PFSK-1 (cell line): ENCODE data around the gene KIF3B. TPM values are rescaled to one million over a fixed set of nuclear protein-coding genes. Genes with fewer than 3 reads are reported as not detected.

ENCODE experiments used
- FOXP2 ChIP-seq: optimal IDR thresholded peaks from 2 replicates; pipeline ENCODE3; 2011; ENCODE audit warnings: borderline replicate concordance, control low read depth, inconsistent platforms; ENCODE audit not compliant: insufficient read depth; ENCODE audit errors: extremely low read length, extremely low read depth
- POLR2AphosphoS5 ChIP-seq: IDR thresholded peaks from 2 replicates; pipeline ENCODE4 v1.6.1; 2012; ENCODE audit warnings: low read depth, mild to moderate bottlenecking, control low read depth, low read length, moderate library complexity
- REST ChIP-seq, 2 experiments: IDR thresholded peaks; 2 replicates each; pipeline versions ENCODE4 v1.6.1 to v1.8.0; 2011 to 2012; ENCODE audit warnings: low read depth in 2 of 2, low read length in 2 of 2, control low read depth in 1 of 2, inconsistent platforms in 1 of 2, mild to moderate bottlenecking in 1 of 2, moderate library complexity in 1 of 2; ENCODE audit not compliant: insufficient read depth in 1 of 2
- SIN3A ChIP-seq: IDR thresholded peaks from 2 replicates; pipeline ENCODE4 v1.6.1; 2012; ENCODE audit warnings: mild to moderate bottlenecking, low read length, moderate library complexity, borderline replicate concordance; ENCODE audit not compliant: insufficient read depth
- TAF1 ChIP-seq: IDR thresholded peaks from 2 replicates; pipeline ENCODE4 v1.6.1; 2012; ENCODE audit warnings: low read length, control low read depth, borderline replicate concordance; ENCODE audit not compliant: insufficient read depth
- polyA plus RNA-seq: library from polyadenylated mRNA; unstranded; fragments of >200 nt; gene quantifications from one replicate; pipeline ENCODE4 v1.2.1, GENCODE V29; 2012; ENCODE audit warnings: low read depth, missing spikeins; ENCODE audit not compliant: insufficient read length

KIF3B gene
- polyA plus RNA-seq: 15.6 TPM

- TF ChIP-seq POLR2AphosphoS5: no peak; the same call in 1 of the 2 replicates
- no peak for TF ChIP-seq REST (IDR thresholded peaks at IDR 0.05; ENCODE audit: insufficient read depth in 1 of 2, low read depth in 2 of 2, low read length in 2 of 2)
- peak; percentile 88; the same call in 1 of the 2 replicates for TF ChIP-seq SIN3A
- TF ChIP-seq TAF1: no peak
Observed at GRCh38 chr20:32277361-32278198, at the start of gene KIF3B. KIF3B (plus strand) TSS chr20:32277651; CDS start chr20:32309778, 32,127 bp downstream.

DNA sequence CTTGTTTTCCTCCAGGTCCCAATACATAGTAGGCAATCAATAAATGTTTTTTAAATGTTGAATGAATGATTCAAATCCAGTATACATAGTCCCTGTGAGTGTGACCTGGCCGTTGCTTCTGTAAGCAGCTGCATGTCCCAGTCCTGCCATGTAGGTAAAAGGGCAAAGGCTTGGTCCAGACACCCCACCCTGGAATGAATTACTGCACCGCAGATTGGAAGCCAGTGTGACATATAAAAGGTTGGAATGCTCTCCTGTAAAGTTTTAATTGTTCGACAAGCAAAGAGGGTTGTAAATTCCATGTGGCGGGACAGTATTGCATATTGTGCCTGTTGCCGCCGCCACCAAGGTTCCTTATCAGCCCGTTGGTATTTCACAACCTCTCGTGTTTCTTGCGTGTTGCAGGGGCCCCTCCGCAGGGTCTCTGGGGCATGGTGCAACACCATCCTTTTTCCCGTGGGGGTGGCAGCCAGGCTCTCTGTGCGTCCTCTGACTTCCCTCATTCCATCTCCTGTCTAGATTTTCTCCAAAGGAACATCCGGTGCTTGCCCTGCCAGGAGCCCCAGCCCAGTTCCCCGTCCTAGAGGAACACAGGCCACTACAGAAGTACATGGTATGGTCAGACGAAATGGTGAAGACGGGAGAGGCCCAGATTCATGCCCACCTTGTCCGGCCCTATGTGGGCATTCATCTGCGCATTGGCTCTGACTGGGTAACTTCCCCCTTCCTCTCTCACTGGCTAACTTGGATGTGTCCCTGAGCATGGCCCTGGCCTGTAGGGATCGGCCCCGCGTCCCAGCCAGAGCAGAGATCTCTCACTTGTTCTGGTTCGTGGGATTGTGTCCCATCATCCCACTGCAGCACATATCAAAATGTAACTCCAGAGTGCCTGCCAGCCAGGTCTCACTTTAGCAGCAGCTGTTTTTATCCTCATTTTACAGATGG is 49.4 kb upstream of the KIF3B start:
- TF ChIP-seq FOXP2: no peak

DNA sequence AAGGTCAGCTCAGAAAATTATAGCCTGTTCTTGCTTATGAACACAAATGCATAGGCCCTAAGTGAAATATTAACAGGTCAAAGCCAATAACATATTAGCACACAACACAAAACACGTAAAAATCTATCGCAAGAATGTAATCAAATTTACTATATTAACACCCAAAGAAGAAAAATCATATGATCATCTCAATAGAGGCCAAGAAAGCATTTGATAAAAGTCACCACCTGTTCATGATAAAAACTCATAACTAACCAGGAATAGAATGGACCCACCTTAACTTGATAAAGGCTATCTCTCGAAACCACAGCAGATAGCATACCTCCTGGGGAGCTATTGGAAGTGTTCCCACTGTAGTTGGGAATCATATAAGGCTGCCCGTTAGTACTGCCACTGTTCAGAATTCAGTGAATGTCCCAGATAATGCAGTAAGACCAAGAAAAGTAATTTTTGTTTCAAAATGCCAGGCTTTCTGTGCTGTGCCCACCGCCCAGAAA is 48.2 kb upstream of the KIF3B start:
- TF ChIP-seq SIN3A (no peak), POLR2AphosphoS5 (no peak), TAF1 (no peak), REST (IDR thresholded peaks at IDR 0.05; ENCODE audit: insufficient read depth in 1 of 2, low read depth in 2 of 2, low read length in 2 of 2) (no peak), FOXP2 (no peak)

DNA sequence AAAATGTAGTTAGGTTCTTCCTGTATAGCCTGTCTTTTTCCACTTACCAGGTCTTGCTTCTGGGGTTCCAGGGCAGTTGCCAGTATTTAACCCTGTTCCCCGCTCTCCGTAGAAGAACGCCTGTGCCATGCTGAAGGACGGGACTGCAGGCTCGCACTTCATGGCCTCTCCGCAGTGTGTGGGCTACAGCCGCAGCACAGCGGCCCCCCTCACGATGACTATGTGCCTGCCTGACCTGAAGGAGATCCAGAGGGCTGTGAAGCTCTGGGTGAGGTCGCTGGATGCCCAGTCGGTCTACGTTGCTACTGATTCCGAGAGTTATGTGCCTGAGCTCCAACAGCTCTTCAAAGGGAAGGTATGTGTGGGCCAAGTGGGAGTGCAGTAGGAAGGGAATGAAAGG is 46.7 kb upstream of the KIF3B start:
- TF ChIP-seq SIN3A: no peak
- TF ChIP-seq TAF1: no peak
- TF ChIP-seq POLR2AphosphoS5: no peak
- TF ChIP-seq FOXP2: no peak
- no peak for TF ChIP-seq REST (IDR thresholded peaks at IDR 0.05; ENCODE audit: insufficient read depth in 1 of 2, low read depth in 2 of 2, low read length in 2 of 2)

DNA sequence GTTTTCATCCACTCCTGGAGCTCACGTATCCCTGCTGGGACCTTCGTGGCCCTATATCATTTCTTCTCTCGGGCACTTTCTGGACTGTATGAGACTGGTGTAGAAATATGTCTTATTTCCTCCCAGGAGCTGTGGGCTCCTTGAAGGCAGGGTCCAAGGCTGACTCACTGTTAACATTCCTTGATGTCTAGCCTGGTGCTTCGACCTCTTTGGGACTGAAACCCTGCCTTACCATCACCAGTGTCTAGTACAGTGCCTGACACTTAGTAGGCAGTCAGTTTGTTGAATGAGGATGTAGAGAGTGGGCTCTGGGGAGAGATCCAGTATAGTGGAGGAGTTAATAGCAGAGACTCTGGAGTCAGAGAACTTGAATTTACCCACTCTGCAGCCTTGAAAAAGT is 46.2 kb upstream of the KIF3B start:
- TF ChIP-seq POLR2AphosphoS5: no peak
- no peak for TF ChIP-seq SIN3A
- TF ChIP-seq FOXP2: no peak
- TF ChIP-seq TAF1: no peak
- no peak for TF ChIP-seq REST (IDR thresholded peaks at IDR 0.05; ENCODE audit: insufficient read depth in 1 of 2, low read depth in 2 of 2, low read length in 2 of 2)
